Astrocyte (in vitro differentiated cells and primary cell): ENCODE data around the gene NCF2.

Experiments
- EZH2 ChIP-seq: IDR thresholded peaks from 2 replicates; pipeline ENCODE4 v1.6.1; 2012; ENCODE audit warnings: mild to moderate bottlenecking, low read length, inconsistent platforms; ENCODE audit not compliant: insufficient read depth
- TF ChIP-seq, protein P1 (sequence below): IDR thresholded peaks from 2 replicates; pipeline ENCODE4 v1.5.1; 2011; ENCODE audit warnings: low read depth, mild to moderate bottlenecking, inconsistent platforms, low read length, moderate library complexity; ENCODE audit not compliant: insufficient read depth

DNA sequence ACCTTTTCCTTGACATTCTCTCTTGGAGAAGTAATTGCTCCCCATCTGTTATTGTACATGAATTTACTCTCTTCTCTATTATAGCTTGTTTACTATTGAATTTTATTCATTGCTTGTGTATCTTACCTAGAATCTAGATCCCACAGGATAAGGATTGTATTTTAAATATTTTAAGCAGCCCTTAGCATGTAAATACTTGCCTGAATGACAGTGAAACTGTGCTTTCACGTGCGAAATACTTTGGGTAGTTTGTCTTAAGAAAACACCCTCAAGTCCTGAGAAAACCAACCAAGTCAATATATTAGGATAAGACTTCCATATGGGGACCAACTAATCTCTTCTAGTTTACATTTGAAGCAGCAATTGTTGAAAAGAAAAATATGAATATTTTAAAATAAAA is 30.1 kb upstream of the NCF2 start:
- TF ChIP-seq, protein P1, sequence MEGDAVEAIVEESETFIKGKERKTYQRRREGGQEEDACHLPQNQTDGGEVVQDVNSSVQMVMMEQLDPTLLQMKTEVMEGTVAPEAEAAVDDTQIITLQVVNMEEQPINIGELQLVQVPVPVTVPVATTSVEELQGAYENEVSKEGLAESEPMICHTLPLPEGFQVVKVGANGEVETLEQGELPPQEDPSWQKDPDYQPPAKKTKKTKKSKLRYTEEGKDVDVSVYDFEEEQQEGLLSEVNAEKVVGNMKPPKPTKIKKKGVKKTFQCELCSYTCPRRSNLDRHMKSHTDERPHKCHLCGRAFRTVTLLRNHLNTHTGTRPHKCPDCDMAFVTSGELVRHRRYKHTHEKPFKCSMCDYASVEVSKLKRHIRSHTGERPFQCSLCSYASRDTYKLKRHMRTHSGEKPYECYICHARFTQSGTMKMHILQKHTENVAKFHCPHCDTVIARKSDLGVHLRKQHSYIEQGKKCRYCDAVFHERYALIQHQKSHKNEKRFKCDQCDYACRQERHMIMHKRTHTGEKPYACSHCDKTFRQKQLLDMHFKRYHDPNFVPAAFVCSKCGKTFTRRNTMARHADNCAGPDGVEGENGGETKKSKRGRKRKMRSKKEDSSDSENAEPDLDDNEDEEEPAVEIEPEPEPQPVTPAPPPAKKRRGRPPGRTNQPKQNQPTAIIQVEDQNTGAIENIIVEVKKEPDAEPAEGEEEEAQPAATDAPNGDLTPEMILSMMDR, result no peak
- TF ChIP-seq EZH2, result no peak
